Measurements from ENCODE around the gene MAEA.
"Not testable (repeated sequence)": the region's sequence is repeated elsewhere in the genome, so short reads cannot be mapped to it uniquely, and the experiment has no call there.

MAEA gene

DNA sequence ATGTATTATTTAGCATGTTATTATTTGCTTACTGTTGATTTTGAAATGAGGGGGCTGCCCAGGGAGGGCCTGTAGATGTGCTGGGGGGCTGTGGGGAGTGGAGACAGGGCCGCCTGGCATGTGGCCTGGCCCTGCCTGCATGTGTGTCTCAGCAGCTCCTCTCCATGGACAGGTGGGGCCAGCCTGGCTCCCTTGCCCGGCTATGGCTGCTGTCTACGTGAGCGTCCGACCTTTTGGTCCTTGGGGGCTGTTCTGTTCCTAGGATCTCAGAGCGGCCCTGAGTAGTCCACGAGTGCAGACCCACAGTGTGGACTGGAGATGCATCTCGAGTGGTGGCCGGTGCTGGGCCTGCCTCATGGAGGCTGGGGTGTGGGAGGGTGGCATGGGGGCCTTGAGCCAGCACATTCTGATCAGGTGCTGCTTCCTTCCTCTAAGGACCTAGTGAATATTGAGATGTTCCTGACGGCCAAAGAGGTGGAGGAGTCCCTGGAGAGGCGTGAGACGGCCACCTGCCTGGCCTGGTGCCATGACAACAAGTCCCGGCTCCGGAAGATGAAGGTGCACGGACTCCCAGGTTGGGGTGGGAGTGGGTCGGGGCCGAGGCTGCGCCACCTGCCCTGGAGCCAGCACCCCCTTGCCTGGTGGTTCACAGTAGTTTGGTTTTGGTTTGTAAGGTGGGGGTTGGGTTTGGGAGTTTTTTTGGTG, 32.4 kb downstream of the MAEA start:
- no peak overlapping the region for H3K4me3 ChIP-seq (ENCODE audit: low read length)
- H3K9me3 ChIP-seq (ENCODE audit: insufficient read depth, low read depth, low read length), result no peaks in the 10 kb centered on the region
- H3K9ac ChIP-seq (ENCODE audit: low read depth, low read length), result no peak overlapping the region
- H3K36me3 ChIP-seq (ENCODE audit: insufficient read depth, low read depth, low read length), result peaks cover 66% of the 10 kb centered on the region
- H3K27me3 ChIP-seq (ENCODE audit: insufficient read depth, low read length), result no peaks in the 10 kb centered on the region
- H3K27ac ChIP-seq (ENCODE audit: low read length), result no peak overlapping the region
- no peaks in the 10 kb centered on the region for H3K4me1 ChIP-seq (ENCODE audit: insufficient read depth, low read length)

DNA sequence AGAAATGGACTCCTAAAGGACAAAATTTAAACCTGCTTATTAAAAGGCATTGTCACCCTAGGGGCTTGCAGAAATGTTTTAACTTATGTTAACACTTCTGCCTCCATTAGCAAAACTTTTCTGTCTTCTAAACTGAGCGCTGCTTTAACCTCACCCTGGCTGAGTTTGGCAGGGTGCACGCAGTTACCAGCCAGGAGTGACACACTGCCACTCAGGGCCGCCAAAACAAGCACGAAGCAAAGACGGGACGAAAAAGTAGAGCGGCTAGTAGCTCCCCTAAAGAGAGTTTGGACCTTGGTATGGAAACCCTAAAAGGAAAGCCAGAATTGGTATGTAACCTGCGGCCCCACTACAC, 33.6 kb downstream of the MAEA start:
- Histone ChIP-seq H3K4me3 (ENCODE audit: low read length) (no peak overlapping the region), H3K36me3 (ENCODE audit: insufficient read depth, low read depth, low read length) (peaks cover 67% of the 10 kb centered on the region), H3K27me3 (ENCODE audit: insufficient read depth, low read length) (no peaks in the 10 kb centered on the region), H3K4me1 (ENCODE audit: insufficient read depth, low read length) (no peaks in the 10 kb centered on the region), H3K9me3 (ENCODE audit: insufficient read depth, low read depth, low read length) (no peaks in the 10 kb centered on the region), H3K27ac (ENCODE audit: low read length) (no peak overlapping the region), H3K9ac (ENCODE audit: low read depth, low read length) (no peak overlapping the region)

DNA sequence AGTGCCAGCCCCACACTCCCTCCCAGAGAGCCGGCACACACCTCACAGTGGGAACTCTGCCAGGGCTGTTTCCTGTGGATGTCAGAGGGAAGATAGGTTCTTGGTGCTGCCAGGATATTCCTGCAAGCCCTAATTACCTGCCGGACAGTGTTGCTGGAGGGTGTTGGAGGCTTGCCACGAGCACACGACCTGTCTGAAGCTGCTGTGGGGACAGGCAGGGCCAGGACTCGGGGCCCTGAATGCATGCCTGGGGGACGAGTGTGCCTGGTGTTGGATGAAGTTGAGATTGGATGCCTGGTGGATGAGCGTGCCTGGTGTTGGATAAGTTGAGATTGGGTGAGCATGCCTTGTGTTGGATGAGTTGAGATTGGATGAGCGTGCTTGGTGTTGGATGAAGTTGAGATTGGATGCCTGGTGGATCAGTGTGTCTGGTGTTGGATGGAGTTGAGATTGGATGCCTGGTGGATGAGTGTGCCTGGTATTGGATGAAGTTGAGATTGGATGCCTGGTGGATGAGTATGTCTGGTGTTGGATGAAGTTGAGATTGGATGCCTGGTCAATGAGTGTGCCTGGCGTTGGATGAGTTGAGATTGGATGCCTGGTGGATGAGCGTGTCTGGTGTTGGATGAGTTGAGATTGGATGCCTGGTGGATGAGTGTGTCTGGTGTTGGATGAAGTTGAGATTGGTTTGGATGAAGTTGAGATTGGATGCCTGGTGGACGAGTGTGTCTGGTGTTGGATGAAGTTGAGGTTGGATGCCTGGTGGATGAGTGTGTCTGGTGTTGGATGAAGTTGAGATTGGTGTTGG, 34.1 kb downstream of the MAEA start:
- Histone ChIP-seq H3K9me3 (ENCODE audit: insufficient read depth, low read depth, low read length) (no peaks in the 10 kb centered on the region), H3K36me3 (ENCODE audit: insufficient read depth, low read depth, low read length) (peaks cover 66% of the 10 kb centered on the region), H3K9ac (ENCODE audit: low read depth, low read length) (no peak overlapping the region), H3K4me1 (ENCODE audit: insufficient read depth, low read length) (no peaks in the 10 kb centered on the region), H3K27me3 (ENCODE audit: insufficient read depth, low read length) (no peaks in the 10 kb centered on the region), H3K27ac (ENCODE audit: low read length) (no peak overlapping the region), H3K4me3 (ENCODE audit: low read length) (no peak overlapping the region)

DNA sequence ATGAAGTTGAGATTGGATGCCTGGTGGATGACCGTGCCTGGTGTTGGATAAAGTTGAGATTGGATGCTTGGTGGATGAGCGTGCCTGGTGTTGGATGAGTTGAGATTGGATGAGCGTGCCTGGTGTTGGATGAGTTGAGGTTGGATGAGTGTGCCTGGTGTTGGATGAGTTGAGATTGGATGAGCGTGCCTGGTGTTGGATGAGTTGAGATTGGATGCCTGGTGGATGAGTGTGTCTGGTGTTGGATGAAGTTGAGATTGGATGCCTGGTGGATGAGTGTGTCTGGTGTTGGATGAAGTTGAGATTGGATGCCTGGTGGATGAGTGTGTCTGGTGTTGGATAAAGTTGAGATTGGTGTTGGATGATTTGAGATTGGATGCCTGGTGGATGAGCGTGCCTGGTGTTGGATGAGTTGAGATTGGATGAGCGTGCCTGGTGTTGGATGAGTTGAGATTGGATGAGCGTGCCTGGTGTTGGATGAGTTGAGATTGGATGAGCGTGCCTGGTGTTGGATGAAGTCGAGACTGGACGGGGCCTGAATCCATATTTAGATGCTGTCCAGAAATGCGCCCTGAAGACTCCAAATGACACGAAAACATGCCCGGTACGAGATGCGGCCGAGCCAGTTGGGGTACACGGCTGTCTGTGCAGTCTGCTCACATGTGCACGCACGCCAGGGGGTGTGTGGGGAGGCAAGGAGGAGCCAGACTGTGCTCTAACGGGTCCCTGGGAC, 34.9 kb downstream of the MAEA start:
- H3K4me1 ChIP-seq (ENCODE audit: insufficient read depth, low read length); H3K9ac ChIP-seq (ENCODE audit: low read depth, low read length); H3K4me3 ChIP-seq (ENCODE audit: low read length); H3K27me3 ChIP-seq (ENCODE audit: insufficient read depth, low read length); H3K9me3 ChIP-seq (ENCODE audit: insufficient read depth, low read depth, low read length); H3K27ac ChIP-seq (ENCODE audit: low read length): not testable (repeated sequence)
- peaks cover 62% of the 10 kb centered on the region for H3K36me3 ChIP-seq (ENCODE audit: insufficient read depth, low read depth, low read length)

DNA sequence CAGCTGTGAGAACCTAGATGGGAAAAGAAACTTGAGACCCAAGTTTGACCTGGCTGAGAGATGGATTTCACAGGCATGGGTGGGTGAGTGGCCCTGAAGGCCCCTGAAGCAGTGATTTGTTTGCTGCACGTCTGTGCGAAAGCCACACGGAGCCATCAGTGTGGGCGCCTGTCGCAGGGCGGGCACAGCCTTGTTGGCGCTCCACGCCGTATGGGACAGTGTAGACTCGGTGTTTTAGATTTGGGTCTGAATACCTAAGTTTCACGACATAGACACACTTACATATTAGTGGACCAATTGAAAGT, 35.4 kb downstream of the MAEA start:
- Histone ChIP-seq H3K9me3 (ENCODE audit: insufficient read depth, low read depth, low read length) (no peaks in the 10 kb centered on the region), H3K4me1 (ENCODE audit: insufficient read depth, low read length) (no peaks in the 10 kb centered on the region), H3K27me3 (ENCODE audit: insufficient read depth, low read length) (no peaks in the 10 kb centered on the region), H3K9ac (ENCODE audit: low read depth, low read length) (no peak overlapping the region), H3K27ac (ENCODE audit: low read length) (no peak overlapping the region), H3K36me3 (ENCODE audit: insufficient read depth, low read depth, low read length) (peaks cover 56% of the 10 kb centered on the region), H3K4me3 (ENCODE audit: low read length) (no peak overlapping the region)

DNA sequence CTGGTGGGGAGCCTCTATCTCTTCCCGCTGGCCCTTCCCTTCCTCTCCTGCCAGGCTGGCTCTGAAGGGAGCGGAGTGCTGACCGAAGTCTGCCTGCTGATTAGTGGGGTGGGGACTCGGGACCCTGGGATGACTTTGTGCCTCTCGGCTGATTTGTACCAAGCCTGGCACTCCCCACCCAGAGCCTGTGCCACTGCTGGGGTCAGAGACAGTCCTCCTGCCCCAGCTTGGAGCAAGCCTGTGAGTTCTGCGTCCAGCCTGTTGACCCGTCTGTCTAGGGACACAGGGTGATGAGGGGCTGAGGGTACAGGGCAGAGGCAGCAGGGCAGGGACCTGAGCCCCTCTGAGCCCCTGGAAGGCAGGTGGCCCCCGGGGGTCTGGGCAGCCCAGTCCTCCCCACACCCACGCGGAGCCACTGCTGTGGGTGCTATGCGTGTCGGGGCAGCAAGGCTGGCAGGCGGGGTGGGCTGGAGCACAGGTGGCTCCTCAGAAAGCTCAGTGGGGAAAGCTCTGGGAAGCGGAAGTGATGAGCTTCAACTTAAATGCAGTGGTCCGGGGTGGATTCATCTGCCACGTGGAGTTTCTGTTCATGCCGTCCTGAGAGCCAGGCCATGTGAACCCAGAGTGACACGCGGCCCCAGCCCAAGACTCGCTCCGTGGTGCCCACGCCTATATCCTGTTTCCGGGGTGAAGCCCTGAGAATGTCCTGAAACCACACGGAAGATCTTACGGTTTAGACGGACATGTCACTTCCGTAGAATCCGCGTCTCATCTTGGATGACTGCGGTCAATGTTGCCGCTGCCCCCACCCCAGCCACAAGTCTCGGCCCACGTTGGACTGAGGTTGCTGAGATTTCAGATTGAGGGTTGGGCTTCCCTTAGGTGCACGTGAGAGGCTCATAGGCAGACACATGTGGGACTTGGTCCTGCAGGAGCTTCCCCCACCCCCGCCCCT, 36.3 kb downstream of the MAEA start:
- H3K27ac ChIP-seq (ENCODE audit: low read length), result no peak overlapping the region
- H3K9me3 ChIP-seq (ENCODE audit: insufficient read depth, low read depth, low read length), result no peaks in the 10 kb centered on the region
- H3K4me3 ChIP-seq (ENCODE audit: low read length), result no peak overlapping the region
- H3K4me1 ChIP-seq (ENCODE audit: insufficient read depth, low read length), result no peaks in the 10 kb centered on the region
- no peaks in the 10 kb centered on the region for H3K27me3 ChIP-seq (ENCODE audit: insufficient read depth, low read length)
- H3K9ac ChIP-seq (ENCODE audit: low read depth, low read length), result no peak overlapping the region
- H3K36me3 ChIP-seq (ENCODE audit: insufficient read depth, low read depth, low read length), result peaks cover 52% of the 10 kb centered on the region

DNA sequence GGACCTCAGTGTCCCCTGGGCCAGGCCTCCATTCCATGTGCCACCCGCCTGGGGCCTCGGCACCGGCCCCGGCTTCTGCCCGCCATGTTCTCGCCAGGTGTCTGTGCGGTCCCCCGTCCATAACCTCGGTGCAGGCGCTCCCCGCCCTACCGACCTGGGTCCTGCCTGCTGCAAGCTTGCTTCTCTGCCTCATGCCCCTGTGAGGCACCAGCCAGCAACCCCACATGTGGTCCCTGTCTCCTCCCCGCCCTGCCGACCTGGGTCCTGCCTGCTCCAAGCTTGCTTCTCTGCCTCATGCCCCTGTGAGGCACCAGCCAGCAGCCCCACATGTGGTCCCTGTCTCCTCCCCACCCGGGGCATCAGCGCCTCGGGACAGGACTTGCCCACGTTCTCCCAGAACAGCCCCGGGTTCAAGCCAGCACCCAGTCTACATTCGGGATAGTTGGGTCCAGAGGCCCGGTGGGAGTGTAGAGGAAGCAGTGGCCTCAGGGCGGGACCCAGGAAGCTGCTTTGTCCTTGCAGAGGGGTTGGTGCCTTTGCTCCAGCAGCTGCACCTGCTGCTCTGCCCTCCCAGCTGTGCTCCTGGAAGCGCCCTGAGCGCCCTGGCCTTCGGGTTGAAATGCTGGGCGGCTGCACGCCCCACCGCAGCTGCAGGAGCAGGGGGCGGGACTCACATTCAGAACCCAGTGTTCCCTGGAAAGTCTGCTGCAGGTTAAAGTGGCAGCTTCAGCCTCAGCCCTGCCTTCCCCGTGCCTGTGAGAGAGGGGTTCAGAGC, 37.2 kb downstream of the MAEA start:
- H3K4me3 ChIP-seq (ENCODE audit: low read length), result no peak overlapping the region
- H3K27ac ChIP-seq (ENCODE audit: low read length), result no peak overlapping the region
- no peaks in the 10 kb centered on the region for H3K4me1 ChIP-seq (ENCODE audit: insufficient read depth, low read length)
- no peak overlapping the region for H3K9ac ChIP-seq (ENCODE audit: low read depth, low read length)
- no peaks in the 10 kb centered on the region for H3K9me3 ChIP-seq (ENCODE audit: insufficient read depth, low read depth, low read length)
- no peaks in the 10 kb centered on the region for H3K27me3 ChIP-seq (ENCODE audit: insufficient read depth, low read length)
- peaks cover 52% of the 10 kb centered on the region for H3K36me3 ChIP-seq (ENCODE audit: insufficient read depth, low read depth, low read length)

DNA sequence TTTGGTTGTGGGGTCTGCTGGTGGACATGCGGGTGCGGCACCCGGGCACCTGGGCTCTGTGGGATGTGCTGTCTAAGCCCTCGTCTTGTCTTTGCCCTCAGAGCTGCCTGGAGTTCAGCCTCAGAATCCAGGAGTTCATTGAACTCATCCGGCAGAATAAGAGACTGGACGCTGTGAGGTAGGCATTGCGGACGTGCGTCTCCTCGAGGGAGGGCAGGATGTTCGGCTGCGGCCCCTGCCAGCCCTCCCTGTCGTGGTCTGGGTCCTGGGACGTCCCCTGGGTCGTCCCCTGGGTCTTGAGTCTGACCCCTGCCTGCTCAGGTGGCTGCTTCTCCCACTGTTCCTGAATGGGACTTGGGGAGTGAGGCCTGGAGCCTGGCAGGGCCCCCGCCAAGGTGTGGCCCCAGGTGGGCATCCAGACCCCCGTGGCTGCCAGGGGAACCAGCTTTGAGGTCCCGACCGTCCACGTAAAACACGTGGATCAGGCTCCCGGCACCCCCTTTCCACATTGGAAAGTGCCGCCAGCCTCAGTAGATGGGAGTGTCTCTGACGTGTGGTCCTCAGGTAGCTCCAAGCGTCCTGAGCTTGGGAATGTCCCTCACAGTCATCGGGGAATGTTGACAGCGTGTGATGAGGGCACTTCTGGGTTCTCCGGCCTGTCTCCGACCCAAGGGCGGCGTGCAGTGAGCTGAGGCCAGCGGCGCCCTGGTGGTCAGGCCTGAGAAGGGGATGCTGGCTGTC, 38.0 kb downstream of the MAEA start:
- H3K27ac ChIP-seq (ENCODE audit: low read length), result no peak overlapping the region
- no peaks in the 10 kb centered on the region for H3K9me3 ChIP-seq (ENCODE audit: insufficient read depth, low read depth, low read length)
- no peaks in the 10 kb centered on the region for H3K4me1 ChIP-seq (ENCODE audit: insufficient read depth, low read length)
- no peaks in the 10 kb centered on the region for H3K27me3 ChIP-seq (ENCODE audit: insufficient read depth, low read length)
- no peak overlapping the region for H3K9ac ChIP-seq (ENCODE audit: low read depth, low read length)
- H3K4me3 ChIP-seq (ENCODE audit: low read length), result no peak overlapping the region
- peaks cover 49% of the 10 kb centered on the region for H3K36me3 ChIP-seq (ENCODE audit: insufficient read depth, low read depth, low read length)

DNA sequence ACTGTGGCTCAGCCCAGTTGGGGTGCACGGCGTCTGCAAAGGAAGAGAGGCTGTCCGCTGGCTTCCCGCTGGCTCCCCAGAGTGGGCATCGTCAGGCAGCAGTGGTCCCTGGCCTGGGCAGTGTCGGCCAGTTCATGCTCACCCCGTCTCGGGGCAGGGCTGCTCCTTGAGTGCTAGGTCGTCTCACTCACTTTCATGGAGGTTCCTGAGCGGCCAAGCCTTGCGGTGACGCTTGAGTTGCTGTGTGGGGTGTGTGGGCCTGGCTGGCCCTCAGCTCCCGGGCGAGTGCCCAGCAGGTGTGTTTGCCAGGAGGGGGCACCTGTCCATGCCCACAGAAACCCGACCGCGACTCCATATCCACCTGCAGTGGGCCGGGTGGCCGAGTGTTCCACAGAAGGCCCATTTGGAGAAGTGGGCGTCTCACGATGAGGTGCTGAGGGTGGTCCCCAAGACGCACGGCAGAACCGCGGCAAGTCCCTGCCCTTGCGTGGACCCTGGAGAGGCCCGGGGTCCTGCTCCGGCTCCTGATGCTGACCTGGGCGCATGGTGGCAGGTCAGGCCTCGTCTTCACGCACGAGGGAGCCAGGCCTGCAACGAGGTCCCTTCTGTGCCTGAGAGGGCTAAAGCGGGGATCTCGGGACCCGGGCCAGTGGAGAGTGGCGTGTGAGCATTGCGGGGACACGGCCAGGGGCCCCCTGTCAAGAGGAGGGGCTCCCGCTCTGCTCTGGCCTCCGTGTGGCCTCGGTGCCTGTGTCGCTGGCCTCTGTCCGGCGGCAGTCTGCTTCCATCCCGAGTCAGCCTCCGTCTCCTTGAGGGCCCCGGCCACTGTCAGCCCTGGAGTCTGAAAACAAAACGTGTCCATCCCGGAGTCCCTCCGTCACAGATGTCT, 38.8 kb downstream of the MAEA start:
- Histone ChIP-seq H3K27ac (ENCODE audit: low read length) (no peak overlapping the region), H3K4me3 (ENCODE audit: low read length) (no peak overlapping the region), H3K27me3 (ENCODE audit: insufficient read depth, low read length) (no peaks in the 10 kb centered on the region), H3K4me1 (ENCODE audit: insufficient read depth, low read length) (no peaks in the 10 kb centered on the region), H3K36me3 (ENCODE audit: insufficient read depth, low read depth, low read length) (peaks cover 50% of the 10 kb centered on the region; the same call in 1 of the 2 replicates), H3K9ac (ENCODE audit: low read depth, low read length) (no peak overlapping the region), H3K9me3 (ENCODE audit: insufficient read depth, low read depth, low read length) (no peaks in the 10 kb centered on the region)

Measured in iPS-20b (cell line).